ENCODE measurements around the gene BRSK1. TPM values are rescaled to one million over a fixed set of nuclear protein-coding genes. Genes with fewer than 3 reads are reported as not detected.

Gene BRSK1
- total and polyA plus RNA-seq, 3 donors from 2014 or later = 12.8 to 20.7 (median 14.9) TPM

GRCh38 chr19:55301459-55302317, 17.9 kb downstream of the BRSK1 start:
- H3K4me1 ChIP-seq = peaks cover 12% of the 10 kb centered on the region
- peak; percentile 92 for DNase-seq
- H3K27ac ChIP-seq = no peak overlapping the region
- peak overlapping the region; percentile 27 to 51 for H3K4me3 ChIP-seq
- no peaks in the 10 kb centered on the region for H3K27me3 ChIP-seq
- no peaks in the 10 kb centered on the region for H3K36me3 ChIP-seq (ENCODE audit: low read depth, missing control alignments)
- H3K9me3 ChIP-seq = no peaks in the 10 kb centered on the region
- intact Hi-C loops (cut with DNase I; ENCODE audit: low total_unique reads) = no loop called here
- 12 to 18% methylated on average over 18 to 42 of the region's 42 CpGs for WGBS, 2 donors
- TF ChIP-seq, protein P1, sequence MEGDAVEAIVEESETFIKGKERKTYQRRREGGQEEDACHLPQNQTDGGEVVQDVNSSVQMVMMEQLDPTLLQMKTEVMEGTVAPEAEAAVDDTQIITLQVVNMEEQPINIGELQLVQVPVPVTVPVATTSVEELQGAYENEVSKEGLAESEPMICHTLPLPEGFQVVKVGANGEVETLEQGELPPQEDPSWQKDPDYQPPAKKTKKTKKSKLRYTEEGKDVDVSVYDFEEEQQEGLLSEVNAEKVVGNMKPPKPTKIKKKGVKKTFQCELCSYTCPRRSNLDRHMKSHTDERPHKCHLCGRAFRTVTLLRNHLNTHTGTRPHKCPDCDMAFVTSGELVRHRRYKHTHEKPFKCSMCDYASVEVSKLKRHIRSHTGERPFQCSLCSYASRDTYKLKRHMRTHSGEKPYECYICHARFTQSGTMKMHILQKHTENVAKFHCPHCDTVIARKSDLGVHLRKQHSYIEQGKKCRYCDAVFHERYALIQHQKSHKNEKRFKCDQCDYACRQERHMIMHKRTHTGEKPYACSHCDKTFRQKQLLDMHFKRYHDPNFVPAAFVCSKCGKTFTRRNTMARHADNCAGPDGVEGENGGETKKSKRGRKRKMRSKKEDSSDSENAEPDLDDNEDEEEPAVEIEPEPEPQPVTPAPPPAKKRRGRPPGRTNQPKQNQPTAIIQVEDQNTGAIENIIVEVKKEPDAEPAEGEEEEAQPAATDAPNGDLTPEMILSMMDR (IDR thresholded peaks at IDR 0.05) = peak; percentile 96 to 99 (median 97)
- no peak for TF ChIP-seq POLR2A (IDR thresholded peaks at IDR 0.05)

GRCh38 chr19:55302318-55302703, 18.5 kb downstream of the BRSK1 start:
- Histone ChIP-seq H3K4me1 (peaks cover 12% of the 10 kb centered on the region), H3K27ac (no peak overlapping the region), H3K36me3 (ENCODE audit: low read depth, missing control alignments) (no peaks in the 10 kb centered on the region), H3K27me3 (no peaks in the 10 kb centered on the region), H3K9me3 (no peaks in the 10 kb centered on the region), H3K4me3 (peak overlapping the region in 1 of 2 donors; percentile 27)
- DNase-seq = no peak
- no peak for TF ChIP-seq POLR2A (IDR thresholded peaks at IDR 0.05)
- TF ChIP-seq, protein P1 (IDR thresholded peaks at IDR 0.05) = no peak
- 63 to 76% methylated on average over 8 to 12 of the region's 12 CpGs for WGBS, 2 donors
- intact Hi-C loops (cut with DNase I; ENCODE audit: low total_unique reads) = no loop called here

- peaks cover 12% of the 10 kb centered on the region for H3K4me1 ChIP-seq
- TF ChIP-seq, protein P1 (IDR thresholded peaks at IDR 0.05) = no peak
- no peak for TF ChIP-seq POLR2A (IDR thresholded peaks at IDR 0.05)
- H3K9me3 ChIP-seq = no peaks in the 10 kb centered on the region
- no peak overlapping the region for H3K4me3 ChIP-seq
- 94% methylated on average over 11 of the region's 11 CpGs; no CpG with 5 or more reads in 1 of the 2 donors for WGBS, 2 donors
- no peak overlapping the region for H3K27ac ChIP-seq
- no peak for DNase-seq
- H3K27me3 ChIP-seq = no peaks in the 10 kb centered on the region
- intact Hi-C loops (cut with DNase I; ENCODE audit: low total_unique reads) = no loop called here
- H3K36me3 ChIP-seq (ENCODE audit: low read depth, missing control alignments) = no peaks in the 10 kb centered on the region
Measured at GRCh38 chr19:55303477-55303876, 19.7 kb downstream of the BRSK1 start.

DNA sequence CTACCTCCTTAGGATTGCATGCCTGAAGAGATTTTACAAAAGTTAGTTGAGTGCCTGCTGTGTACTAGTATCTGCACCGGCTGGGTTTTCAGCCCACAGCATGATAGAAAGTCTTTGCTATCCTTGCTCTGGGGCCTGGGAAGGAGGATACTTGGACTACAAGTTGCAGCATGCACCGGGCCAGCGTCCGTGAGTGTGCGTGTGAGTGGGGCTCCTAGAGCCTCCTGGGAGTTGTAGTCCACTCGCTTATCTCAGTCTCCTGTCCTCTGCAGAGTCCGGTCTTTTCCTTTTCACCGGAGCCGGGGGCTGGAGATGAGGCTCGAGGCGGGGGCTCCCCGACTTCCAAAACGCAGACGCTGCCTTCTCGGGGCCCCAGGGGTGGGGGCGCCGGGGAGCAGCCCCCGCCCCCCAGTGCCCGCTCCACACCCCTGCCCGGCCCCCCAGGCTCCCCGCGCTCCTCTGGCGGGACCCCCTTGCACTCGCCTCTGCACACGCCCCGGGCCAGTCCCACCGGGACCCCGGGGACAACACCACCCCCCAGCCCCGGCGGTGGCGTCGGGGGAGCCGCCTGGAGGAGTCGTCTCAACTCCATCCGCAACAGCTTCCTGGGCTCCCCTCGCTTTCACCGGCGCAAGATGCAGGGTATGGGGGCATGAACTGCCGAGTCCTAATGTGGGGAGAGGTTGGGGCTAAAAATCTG, 20.6 kb downstream of the BRSK1 start:
- WGBS, 2 donors = 68 to 72% methylated on average over 14 to 39 of the region's 39 CpGs
- DNase-seq = peak; percentile 85
- H3K27ac ChIP-seq = no peak overlapping the region
- H3K4me1 ChIP-seq = peaks cover 12% of the 10 kb centered on the region
- H3K27me3 ChIP-seq = no peaks in the 10 kb centered on the region
- TF ChIP-seq POLR2A (IDR thresholded peaks at IDR 0.05) = no peak
- TF ChIP-seq, protein P1 (IDR thresholded peaks at IDR 0.05) = no peak
- H3K4me3 ChIP-seq = peak overlapping the region in 1 of 2 donors; percentile 12
- intact Hi-C loops (cut with DNase I; ENCODE audit: low total_unique reads) = no loop called here
- no peaks in the 10 kb centered on the region for H3K9me3 ChIP-seq
- no peaks in the 10 kb centered on the region for H3K36me3 ChIP-seq (ENCODE audit: low read depth, missing control alignments)

All from testis (tissue), 3 donors.